Right renal cortex interstitium (tissue), 3 donors: ENCODE data around the gene PNPLA4. TPM values are rescaled to one million over a fixed set of nuclear protein-coding genes. Genes with fewer than 3 reads are reported as not detected.

Source experiments
- DNase-seq, 3 donors: peaks; one replicate each; pipeline ENCODE4 v3.0.0-alpha.2; 2013; ENCODE audit warnings: low read depth in 3 of 3, low spot score in 2 of 3
- polyA plus RNA-seq, 3 donors: library from polyadenylated mRNA; unstranded; fragments of 120-200 nt; gene quantifications; one replicate each; pipeline ENCODE4 v1.2.1, GENCODE V29; 2013; ENCODE audit not compliant: insufficient read length in 3 of 3

PNPLA4 gene
- polyA plus RNA-seq, 3 donors, result 27.0 to 30.5 (median 28.9) TPM

DNA sequence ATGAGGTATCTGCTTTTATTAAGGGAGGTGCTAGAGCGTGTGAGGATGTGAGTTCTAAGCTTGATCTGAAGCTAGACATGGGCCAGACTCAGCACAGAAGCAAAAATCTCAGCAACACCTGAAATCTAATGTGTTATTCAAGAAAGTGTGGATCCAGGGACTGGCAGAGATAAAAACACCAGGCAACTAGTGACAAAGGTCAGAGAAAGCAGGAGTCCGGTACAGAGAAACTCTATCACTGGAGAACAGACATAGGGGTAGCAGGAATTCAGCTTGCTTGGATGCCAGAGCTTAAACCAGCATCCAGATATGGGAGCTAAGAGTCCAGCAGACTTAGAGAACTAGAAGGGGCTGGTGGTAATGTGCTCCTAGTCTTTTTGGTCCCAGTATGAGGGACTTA is 50.3 kb downstream of the PNPLA4 start:
- DNase-seq, result no peak

- no peak for DNase-seq
Measured at GRCh38 chrX:7872042-7872441, 55.2 kb downstream of the PNPLA4 start.

GRCh38 chrX:7852166-7852565 is 75.0 kb downstream of the PNPLA4 start:
- no peak for DNase-seq

Other genes starting within 250 kb of the PNPLA4 start
- not detected for gene VCX, start 84.2 kb downstream of the PNPLA4 start, polyA plus RNA-seq
- gene VCX2, start 243.9 kb upstream of the PNPLA4 start, polyA plus RNA-seq, result under 1 TPM in 1 of 3 donors, not detected in 2; 0.28 TPM